HL-60/S4 treated with retinoic acid at 250 ng/mL for 4 days and 3 days (cell line): Measurements from ENCODE around the gene OVAAL.

Source experiments
- in situ Hi-C: fragments of 300-500 bp; cut with MboI; formaldehyde crosslinking; loops from 2 replicates; pipeline ENCODE4 v1.7.0; 2022; ENCODE audit warnings: low sequenced_read_pairs

The OVAAL gene

DNA sequence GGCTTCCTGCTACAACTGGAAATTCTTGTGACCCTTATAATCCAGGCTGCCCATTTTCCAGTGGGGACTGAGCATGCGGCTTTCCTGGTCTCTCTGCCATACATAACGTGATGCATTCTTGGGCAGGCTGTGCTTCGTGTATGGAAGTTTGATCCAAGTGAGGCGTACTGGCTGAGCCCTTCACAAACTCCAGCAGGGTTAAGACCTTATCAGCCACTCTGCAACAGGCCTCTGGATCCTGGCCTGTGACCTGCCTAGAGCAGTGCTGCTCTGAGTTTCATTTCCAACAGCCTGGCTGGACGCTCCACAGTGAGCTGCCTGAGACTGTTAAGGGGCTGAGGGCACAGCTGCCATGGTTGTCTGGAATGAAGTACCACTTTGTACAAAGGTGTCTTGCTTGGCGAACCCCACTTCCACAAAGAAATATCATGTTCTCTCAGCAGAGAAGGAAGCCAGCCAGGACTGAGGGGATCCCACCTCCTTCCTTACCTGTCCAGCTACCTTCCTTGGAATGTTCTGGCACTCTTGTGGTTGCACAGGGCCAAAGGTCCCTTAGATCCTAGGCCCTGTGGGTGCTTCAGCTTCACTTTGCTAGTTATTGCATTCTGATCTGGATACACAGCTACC lies 44.6 kb downstream of the OVAAL start:
- in situ Hi-C loops: no loop called here

DNA sequence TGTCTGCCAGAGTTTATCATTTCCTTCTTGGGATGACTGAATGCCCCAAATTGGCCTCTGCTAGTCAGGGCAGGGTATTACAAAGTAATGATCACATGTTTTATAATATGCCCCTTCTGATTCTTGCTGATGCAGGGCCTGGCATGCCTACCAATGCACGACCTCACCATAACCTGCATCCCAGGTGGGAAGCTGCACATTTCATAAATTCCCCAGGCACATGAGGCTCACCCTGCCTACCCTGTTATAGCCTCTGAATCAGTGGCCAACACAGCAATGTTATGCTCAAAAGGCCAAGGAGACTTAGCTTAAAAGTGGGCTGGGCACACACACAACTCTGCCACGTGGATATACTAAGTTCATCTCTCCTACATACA lies 45.1 kb downstream of the OVAAL start:
- in situ Hi-C loops: no loop called here

DNA sequence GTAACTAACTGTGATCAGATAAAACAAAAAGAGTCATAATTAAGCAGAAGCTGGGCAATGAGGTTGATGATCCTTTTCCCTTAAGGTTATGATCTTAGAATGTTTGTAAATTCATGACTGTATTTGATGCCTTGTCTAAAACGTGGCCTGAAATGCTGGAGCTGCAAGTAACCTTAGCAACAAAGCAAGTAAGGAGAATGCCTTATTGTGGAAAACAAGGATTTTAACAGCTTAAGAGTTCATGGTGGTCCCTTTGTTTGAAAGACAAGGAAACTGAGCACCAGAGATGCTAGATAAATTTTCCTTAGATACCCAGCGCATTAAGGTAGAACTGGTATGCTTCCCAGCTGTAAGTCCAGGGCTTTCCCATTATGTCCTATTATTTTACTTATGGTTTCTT lies 47.4 kb downstream of the OVAAL start:
- in situ Hi-C loops: no loop called here

DNA sequence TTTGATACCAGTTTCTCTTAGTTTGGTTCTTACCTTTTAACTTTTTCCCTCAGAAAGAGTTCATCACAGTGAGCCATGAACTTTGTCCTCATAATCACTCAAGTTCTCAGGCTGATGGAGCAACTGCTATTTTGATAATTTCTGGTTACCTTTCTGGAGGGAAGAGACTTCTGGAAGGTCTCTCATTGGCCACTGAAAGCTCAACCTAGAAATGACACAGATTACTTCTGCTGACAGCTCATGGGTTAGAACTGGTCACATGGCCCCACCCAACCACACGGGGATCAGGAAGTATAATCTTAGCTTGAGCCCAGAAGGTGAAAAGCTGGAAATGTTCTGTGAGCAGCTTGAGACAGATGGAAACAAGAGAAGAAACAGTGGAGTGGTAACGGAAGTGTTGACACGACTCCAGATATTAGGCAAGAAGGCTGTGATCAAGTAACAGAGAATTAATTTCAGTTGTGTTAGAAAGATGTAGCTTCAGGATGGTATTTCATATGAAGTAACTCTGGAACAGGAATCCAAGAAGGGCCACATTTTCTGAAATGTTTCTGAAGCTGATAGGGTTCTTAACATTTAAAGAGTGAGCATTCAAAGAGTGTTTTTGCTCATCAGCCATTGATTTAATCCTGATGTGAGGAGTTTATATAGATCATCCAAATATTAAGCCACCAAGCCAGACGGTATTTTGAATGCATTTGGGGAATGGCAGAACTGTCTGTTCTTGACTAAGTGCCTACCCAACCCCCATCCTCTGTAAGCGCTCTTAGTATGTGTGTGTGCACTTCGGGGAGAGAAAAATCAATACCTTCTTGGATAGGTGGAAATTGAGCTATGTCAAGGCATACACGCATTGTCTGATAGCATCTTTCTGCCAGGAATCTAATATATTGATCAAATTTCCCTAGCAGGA lies 51.1 kb downstream of the OVAAL start:
- in situ Hi-C loops: no loop called here

DNA sequence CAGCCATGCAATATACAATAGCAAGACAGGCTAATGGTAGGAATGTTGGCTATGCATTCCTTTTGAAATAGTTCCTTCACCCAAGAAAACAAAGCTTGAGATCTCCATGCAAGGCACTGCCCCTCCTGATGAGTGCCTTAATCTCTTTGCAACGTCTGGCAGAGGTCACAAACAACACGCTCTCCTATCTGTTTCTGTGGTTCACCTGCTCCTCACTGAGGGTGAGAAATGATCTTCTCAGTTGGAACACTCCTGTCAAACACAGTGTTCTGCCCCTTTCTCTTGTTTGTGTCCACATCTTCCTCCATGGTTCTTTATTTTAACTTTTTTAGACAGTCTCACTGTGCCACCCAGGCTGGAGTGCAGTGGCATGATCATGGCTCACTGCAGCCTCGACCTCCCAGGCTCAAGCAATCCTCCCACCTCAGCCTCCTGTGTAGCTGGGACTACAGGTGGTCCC lies 51.8 kb downstream of the OVAAL start:
- in situ Hi-C loops: no loop called here

DNA sequence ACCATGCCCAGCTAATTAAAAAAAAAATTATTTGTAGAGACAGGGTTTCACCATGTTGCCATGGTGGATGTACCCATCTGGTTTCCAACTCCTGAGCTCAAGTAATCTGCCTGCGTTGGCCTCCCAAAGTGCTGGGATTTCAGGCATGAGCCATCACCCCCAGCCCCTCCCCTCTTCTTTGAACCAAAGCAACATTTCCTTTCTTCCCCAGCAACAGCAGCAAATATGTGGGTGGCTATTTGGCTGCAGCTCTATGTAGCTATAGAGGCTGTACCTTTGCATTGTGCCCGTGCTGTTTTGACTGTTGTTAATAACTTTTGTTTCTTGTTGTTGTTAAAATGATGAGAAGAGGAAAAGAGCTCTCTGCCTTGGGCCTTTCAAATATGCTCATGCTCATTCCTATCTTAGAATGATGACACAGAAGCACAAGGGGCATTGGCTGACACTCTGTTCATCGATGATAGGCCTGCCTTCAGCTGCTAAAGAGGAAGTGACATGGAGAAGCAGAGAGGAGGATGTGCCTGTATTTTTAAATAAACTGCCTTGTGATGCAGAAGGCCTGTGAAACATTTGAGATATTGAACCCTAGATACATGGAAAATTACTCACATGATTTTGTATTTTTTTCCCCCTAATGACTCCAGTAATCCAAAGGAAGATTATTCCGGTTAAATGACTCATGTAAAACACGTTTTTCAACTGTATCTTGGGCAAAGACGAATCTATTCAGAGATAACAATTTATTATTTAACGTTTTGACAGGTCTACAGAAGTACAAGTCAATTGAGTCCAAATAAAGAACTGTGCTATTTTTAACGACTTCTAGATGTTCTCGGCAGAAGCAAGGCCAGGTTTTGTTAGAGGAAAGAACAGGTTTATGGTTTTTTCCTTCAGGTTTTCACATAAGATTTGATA lies 52.5 kb downstream of the OVAAL start:
- in situ Hi-C loops: no loop called here

DNA sequence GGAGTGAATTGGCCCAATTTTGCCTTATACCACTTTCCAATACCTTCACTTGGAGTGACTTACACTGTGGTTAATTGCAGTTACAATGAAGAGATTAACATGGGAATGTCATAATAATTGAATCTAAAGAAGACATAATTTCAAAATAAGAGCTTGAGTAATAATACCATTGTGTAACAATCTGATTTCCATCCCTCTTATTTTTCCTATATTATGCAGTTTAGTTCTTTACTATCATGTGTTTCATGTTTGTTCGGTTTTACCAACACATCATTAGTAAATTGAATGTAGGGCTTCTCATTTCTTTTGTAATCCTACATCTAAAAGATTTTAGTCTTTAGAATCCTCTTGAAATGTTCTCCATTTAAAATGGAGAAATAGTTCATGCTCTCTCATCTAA lies 53.9 kb downstream of the OVAAL start:
- in situ Hi-C loops: no loop called here

DNA sequence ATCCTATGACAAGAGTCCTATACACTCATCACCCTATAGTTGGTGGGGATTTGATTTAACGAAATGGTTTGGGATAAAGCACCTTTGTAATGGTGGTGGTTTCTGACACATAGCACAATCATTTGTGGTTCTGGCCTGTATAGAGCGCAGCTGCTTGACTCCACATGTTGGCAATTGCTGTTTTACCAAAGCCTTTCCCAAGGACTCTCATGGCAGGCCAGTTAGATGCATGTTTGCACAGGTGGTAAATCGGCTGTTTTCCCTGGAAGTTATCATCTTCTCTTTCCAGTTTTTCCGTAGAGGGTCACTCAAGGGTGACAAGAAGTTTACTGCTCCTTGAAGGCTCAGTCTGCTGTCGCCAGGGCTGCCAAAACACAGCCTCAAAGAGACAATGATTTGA lies 56.0 kb downstream of the OVAAL start:
- in situ Hi-C loops: no loop called here

DNA sequence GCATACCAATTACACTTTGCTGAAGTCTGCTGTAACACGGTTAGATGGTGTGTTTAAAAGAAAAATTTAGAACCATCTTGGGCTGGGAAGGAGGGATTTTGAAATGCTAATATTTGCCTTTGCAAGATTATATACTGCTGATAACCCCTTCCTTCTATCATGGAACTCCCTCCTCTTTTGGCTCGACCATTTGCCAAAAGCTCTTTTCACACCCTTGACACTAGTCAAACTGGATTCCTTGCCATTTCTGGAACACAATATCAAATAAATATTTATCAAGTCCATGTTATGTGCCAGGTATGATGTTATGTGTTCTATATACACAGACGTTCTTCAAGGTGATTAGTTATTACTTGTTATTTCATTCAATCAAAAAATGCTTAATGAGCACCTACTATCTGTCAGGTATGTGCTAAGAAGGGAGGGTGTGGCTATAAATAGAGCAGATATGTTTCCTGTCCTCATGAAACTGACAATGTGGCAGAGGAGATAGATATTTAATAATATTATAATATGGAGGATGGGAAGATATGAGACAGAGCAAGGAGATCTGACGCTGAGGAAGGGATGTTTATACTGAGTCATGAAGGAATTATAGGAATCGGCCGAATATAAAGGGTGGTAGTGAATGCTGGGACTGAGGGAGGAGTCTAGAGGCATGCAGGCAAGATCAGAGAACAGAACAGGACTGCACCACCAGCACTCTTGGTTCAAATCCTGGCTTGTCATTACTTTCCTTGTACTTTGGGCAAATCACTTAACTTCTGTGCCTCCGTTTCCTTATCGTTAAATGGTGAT lies 56.9 kb downstream of the OVAAL start:
- in situ Hi-C loops: no loop called here
